ENCODE data around the gene ZFC3H1. TPM values are rescaled to one million over a fixed set of nuclear protein-coding genes. Genes with fewer than 3 reads are reported as not detected.

ZFC3H1 gene
- total and polyA plus RNA-seq, 2 of the 8 experiments (the other 6 are each of a cell fraction or from before 2014, with no cell fraction given): 20.0 to 32.4 TPM

- DNase-seq (ENCODE audit: low read depth in 1 of 2, low spot score in 2 of 2): no peak
- H4K8ac ChIP-seq (ENCODE audit: extremely low read depth, insufficient read depth, low read length): no peak overlapping the region
- H3K4me3 ChIP-seq (ENCODE audit: extremely low read depth in 1 of 4, insufficient read depth in 2 of 4, low read depth in 3 of 4, low read length in 4 of 4): no peak overlapping the region
- H3K79me2 ChIP-seq (ENCODE audit: control insufficient read depth in 1 of 2, insufficient read depth in 2 of 2, low read length in 2 of 2): peaks cover 0 to 49% of the 10 kb centered on the region in 2 experiments; a peak in 2 of 4 replicates
- H2AK5ac ChIP-seq (ENCODE audit: low read depth, low read length): no peak overlapping the region
- H3K56ac ChIP-seq (replicated peaks; ENCODE audit: insufficient read length, low read depth, low read length): no peak overlapping the region
- no peak for TF ChIP-seq SIN3A (conservative IDR thresholded peaks at IDR 0.05 in 1 of 2, IDR thresholded peaks at IDR 0.05 in 1 of 2; ENCODE audit: low read depth in 1 of 2, low read length in 2 of 2)
- TF ChIP-seq CHD2 (IDR thresholded peaks at IDR 0.05; ENCODE audit: low read length): no peak
- TF ChIP-seq CEBPB (IDR thresholded peaks at IDR 0.05; ENCODE audit: low read depth, low read length): no peak
- TF ChIP-seq TEAD4 (IDR thresholded peaks at IDR 0.05; ENCODE audit: low read depth, low read length): no peak
- no peak for TF ChIP-seq TBP (IDR thresholded peaks at IDR 0.05; ENCODE audit: low read depth, low read length)
- TF ChIP-seq TCF12 (IDR thresholded peaks at IDR 0.05; ENCODE audit: low read depth, low read length): no peak
- TF ChIP-seq RNF2 (IDR thresholded peaks at IDR 0.05; ENCODE audit: borderline replicate concordance, low read depth, low read length, missing control alignments, poor library complexity, severe bottlenecking): no peak
- no peak for TF ChIP-seq TAF1 (IDR thresholded peaks at IDR 0.05; ENCODE audit: low read depth, low read length)
- H4K91ac ChIP-seq (replicated peaks; ENCODE audit: insufficient read length, low read length): no peak overlapping the region
- CTCF ChIA-PET (ENCODE audit: partially characterized antibody): no interaction called here
- H3K36me3 ChIP-seq (ENCODE audit: control insufficient read depth in 2 of 4, insufficient read depth in 4 of 4, low read length in 3 of 4): peaks cover 5 to 43% (median 18%) of the 10 kb centered on the region in 4 experiments; a peak in 6 of 8 replicates
- H3K23ac ChIP-seq (ENCODE audit: insufficient read length): no peak overlapping the region
- H3K14ac ChIP-seq (ENCODE audit: insufficient read length): no peak overlapping the region
- no peaks in the 10 kb centered on the region; a peak in 1 of 4 replicates for H3K9me3 ChIP-seq (ENCODE audit: insufficient read depth in 2 of 2, low read depth in 1 of 2, low read length in 1 of 2)
- no peak overlapping the region for H2AFZ ChIP-seq (ENCODE audit: low read length)
- H3K79me1 ChIP-seq (ENCODE audit: low read depth, low read length): no peaks in the 10 kb centered on the region
- H2BK20ac ChIP-seq (ENCODE audit: low read length): no peak overlapping the region
- no peak overlapping the region for H2BK15ac ChIP-seq (ENCODE audit: low read length)
- H3K27ac ChIP-seq (ENCODE audit: low read depth, low read length): no peak overlapping the region
- no peak overlapping the region for H2BK5ac ChIP-seq (ENCODE audit: low read depth, low read length)
- H3K4ac ChIP-seq (replicated peaks; ENCODE audit: insufficient read length, low read depth, low read length): no peak overlapping the region
- H2BK12ac ChIP-seq (ENCODE audit: low read depth, low read length): no peak overlapping the region
- no peak overlapping the region for H3K18ac ChIP-seq (ENCODE audit: extremely low read depth, low read length)
- POLR2A ChIA-PET (ENCODE audit: partially characterized antibody): interaction anchor here (3.1 kb wide), 1 partner anchor 14 kb away, joined by 11 read pairs; the partner anchor contains the start of genes THAP2 and ZFC3H1
- H4K20me1 ChIP-seq (replicated peaks in 1 of 2; ENCODE audit: control insufficient read depth in 1 of 2, insufficient read depth in 2 of 2, low read length in 2 of 2): no peaks in the 10 kb centered on the region
- no peak overlapping the region for H3K4me2 ChIP-seq (ENCODE audit: insufficient read depth in 1 of 2, low read depth in 2 of 2, low read length in 2 of 2)
- FAIRE-seq: no peak
- no peak overlapping the region for H4K5ac ChIP-seq (ENCODE audit: insufficient read length, low read depth, low read length)
- H2BK120ac ChIP-seq (replicated peaks; ENCODE audit: low read depth, low read length): no peak overlapping the region
- no peaks in the 10 kb centered on the region for H3K4me1 ChIP-seq (replicated peaks in 1 of 4; ENCODE audit: control insufficient read depth in 3 of 4, insufficient read depth in 4 of 4, low read length in 3 of 4)
- H3K9ac ChIP-seq (replicated peaks in 1 of 4; ENCODE audit: extremely low read depth in 1 of 4, low read depth in 3 of 4, low read length in 3 of 4): no peak overlapping the region
- no peaks in the 10 kb centered on the region for H3K23me2 ChIP-seq (ENCODE audit: low read depth, low read length)
- no peaks in the 10 kb centered on the region for H3K27me3 ChIP-seq (replicated peaks in 1 of 4; ENCODE audit: control insufficient read depth in 3 of 4, extremely low read depth in 1 of 4, insufficient read depth in 3 of 4, low read length in 3 of 4)
- 88% methylated on average over 2 of the region's 2 CpGs; no CpG with 5 or more reads in 1 of the 2 experiments for WGBS, 2 experiments (ENCODE audit: extremely low coverage in 1 of 2, insufficient coverage in 1 of 2, insufficient read length in 1 of 2, insufficient replicate concordance in 2 of 2, low coverage in 1 of 2, low lambda C conversion rate in 2 of 2, missing lambda C conversion rate in 1 of 2)
These were observed 14.2 kb downstream of the ZFC3H1 start for GRCh38 chr12:71649401-71649800.

Measured in H1 (cell line).